HepG2 (cell line): ENCODE measurements around the gene CLDN4. TPM values are rescaled to one million over a fixed set of nuclear protein-coding genes. Genes with fewer than 3 reads are reported as not detected.

Source experiments
- ATAD3A ChIP-seq: sonication (generic); formaldehyde crosslinking; IDR thresholded peaks from 2 replicates; pipeline ENCODE4 v1.4.0; 2020; ENCODE audit warnings: missing genetic modification reagents
- BRCA1 ChIP-seq: sonication (generic); formaldehyde crosslinking; IDR thresholded peaks from 2 replicates; pipeline ENCODE4 v1.4.0; 2020; ENCODE audit warnings: missing genetic modification reagents
- ESRRA ChIP-seq: sonication (generic); formaldehyde crosslinking; IDR thresholded peaks from 2 replicates; pipeline ENCODE4 v1.5.1; 2020; ENCODE audit warnings: mild to moderate bottlenecking, low read depth, missing genetic modification reagents
- HMG20A ChIP-seq: IDR thresholded peaks from 2 replicates; pipeline ENCODE4 v1.6.1; 2016; ENCODE audit warnings: borderline replicate concordance
- JARID2 ChIP-seq: sonication (generic); formaldehyde crosslinking; IDR thresholded peaks from 2 replicates; pipeline ENCODE4 v1.8.1; 2023; ENCODE audit warnings: missing genetic modification reagents, inconsistent platforms; ENCODE audit not compliant: insufficient replicate concordance
- KDM2A ChIP-seq: sonication (generic); formaldehyde crosslinking; IDR thresholded peaks from 2 replicates; pipeline ENCODE4 v1.4.0; 2020; ENCODE audit warnings: low read depth, missing genetic modification reagents, borderline replicate concordance
- MIXL1 ChIP-seq: IDR thresholded peaks from 2 replicates; pipeline ENCODE4 v1.6.1; 2016
- NCOA1 ChIP-seq: sonication (generic); formaldehyde crosslinking; IDR thresholded peaks from 2 replicates; pipeline ENCODE4 v1.9.0; 2021; ENCODE audit warnings: missing genetic modification reagents
- NCOA2 ChIP-seq: sonication (generic); formaldehyde crosslinking; IDR thresholded peaks from 2 replicates; pipeline ENCODE4 v1.8.0; 2022; ENCODE audit warnings: inconsistent platforms
- NR2F2 ChIP-seq: IDR thresholded peaks from 2 replicates; pipeline ENCODE4 v1.6.1; 2012; ENCODE audit warnings: low read depth, inconsistent platforms, borderline replicate concordance
- POGZ ChIP-seq: sonication (generic); formaldehyde crosslinking; IDR thresholded peaks from 2 replicates; pipeline ENCODE4 v1.4.0; 2020; ENCODE audit warnings: mild to moderate bottlenecking, missing genetic modification reagents
- SMARCC2 ChIP-seq: fragments of 450-650 bp; IDR thresholded peaks from 2 replicates; pipeline ENCODE4 v1.6.1; 2017; ENCODE audit warnings: antibody characterized with exemption, mild to moderate bottlenecking
- SMC3 ChIP-seq: IDR thresholded peaks from 2 replicates; pipeline ENCODE4 v1.6.1; 2011; ENCODE audit warnings: low read length, improper control_type of control experiment
- SP140L ChIP-seq: sonication (generic); formaldehyde crosslinking; IDR thresholded peaks from 2 replicates; pipeline ENCODE4 v1.4.0; 2020; ENCODE audit warnings: missing genetic modification reagents, borderline replicate concordance
- SRF ChIP-seq: IDR thresholded peaks from 2 replicates; pipeline ENCODE4 v1.6.1; 2011; ENCODE audit warnings: mild to moderate bottlenecking, low read depth, low read length, moderate library complexity
- SRSF4 ChIP-seq: fragments of 200-400 bp; formaldehyde crosslinking; IDR thresholded peaks from one replicate; pipeline ENCODE4 v1.6.1; 2018; ENCODE audit warnings: mild to moderate bottlenecking, low read depth, low read length, moderate library complexity; ENCODE audit not compliant: poor library complexity, severe bottlenecking
- TCF7L2 ChIP-seq: IDR thresholded peaks from 2 replicates; pipeline ENCODE4 v1.6.1; 2011; ENCODE audit warnings: mild to moderate bottlenecking, low read depth, low read length, moderate library complexity
- ZFP36 ChIP-seq: fragments of 150-350 bp; IDR thresholded peaks from 2 replicates; pipeline ENCODE4 v1.6.1; 2018; ENCODE audit warnings: borderline replicate concordance, low read length, low read depth; ENCODE audit not compliant: partially characterized antibody
- ZFP37 ChIP-seq: sonication (generic); formaldehyde crosslinking; IDR thresholded peaks from 2 replicates; pipeline ENCODE4 v1.4.0; 2020; ENCODE audit warnings: missing genetic modification reagents, borderline replicate concordance
- ZFP41 ChIP-seq: sonication (generic); formaldehyde crosslinking; IDR thresholded peaks from 2 replicates; pipeline ENCODE4 v1.4.0; 2020; ENCODE audit warnings: mild to moderate bottlenecking, missing genetic modification reagents, borderline replicate concordance
- ZFY ChIP-seq: sonication (generic); formaldehyde crosslinking; IDR thresholded peaks from 2 replicates; pipeline ENCODE4 v1.4.0; 2020; ENCODE audit warnings: missing genetic modification reagents
- ZIK1 ChIP-seq: sonication (generic); formaldehyde crosslinking; IDR thresholded peaks from 2 replicates; pipeline ENCODE4 v1.5.0; 2020; ENCODE audit warnings: mild to moderate bottlenecking, low read depth, missing genetic modification reagents, borderline replicate concordance
- ZNF225 ChIP-seq: sonication (generic); formaldehyde crosslinking; IDR thresholded peaks from 2 replicates; pipeline ENCODE4 v1.4.0; 2020; ENCODE audit warnings: mild to moderate bottlenecking, missing genetic modification reagents
- ZNF331 ChIP-seq: sonication (generic); formaldehyde crosslinking; IDR thresholded peaks from 2 replicates; pipeline ENCODE4 v1.4.0; 2020; ENCODE audit warnings: missing genetic modification reagents
- ZNF451 ChIP-seq: sonication (generic); formaldehyde crosslinking; IDR thresholded peaks from 2 replicates; pipeline ENCODE4 v1.5.0; 2020; ENCODE audit warnings: mild to moderate bottlenecking, missing genetic modification reagents
- ZNF777 ChIP-seq: sonication (generic); formaldehyde crosslinking; IDR thresholded peaks from 2 replicates; pipeline ENCODE4 v1.4.0; 2020; ENCODE audit warnings: missing genetic modification reagents
- polyA plus RNA-seq, 8 experiments: library from polyadenylated mRNA; depleted of rRNA in 3 of 8; stranded (reverse) in 7 of 8; unstranded in 1 of 8; fragments of >200 nt; fragmentation: Illumina TruSeq in 4 of 8; extraction: Trizol in 4 of 8; gene quantifications; 2 replicates each; pipeline versions ENCODE4 v1.2.1 to v1.2.3, GENCODE V29; 2011 to 2016; ENCODE audit warnings: low read depth in 4 of 8, missing spikeins in 1 of 8, mixed read lengths in 1 of 8; ENCODE audit not compliant: insufficient read depth in 1 of 8
- total RNA-seq, 5 experiments: library from RNA; depleted of rRNA; stranded (reverse); fragments of >200 nt; fragmentation: Illumina TruSeq; extraction: Trizol; gene quantifications; 2 replicates each; pipeline ENCODE4 v1.2.3, GENCODE V29; 2016; ENCODE audit warnings: low read depth in 1 of 5
- TF ChIP-seq, protein P1 (sequence below): sonication (generic); formaldehyde crosslinking; IDR thresholded peaks from 2 replicates; pipeline ENCODE4 v1.4.0; 2020; ENCODE audit warnings: missing genetic modification reagents, borderline replicate concordance
- TF ChIP-seq, protein P2 (sequence below): sonication (generic); formaldehyde crosslinking; IDR thresholded peaks from 2 replicates; pipeline ENCODE4 v1.5.0; 2020; ENCODE audit warnings: missing genetic modification reagents

Gene CLDN4
- total and polyA plus RNA-seq, 2 of the 13 experiments (the other 11 are each of a cell fraction or from before 2014, with no cell fraction given): 28.2 to 35.7 TPM

DNA sequence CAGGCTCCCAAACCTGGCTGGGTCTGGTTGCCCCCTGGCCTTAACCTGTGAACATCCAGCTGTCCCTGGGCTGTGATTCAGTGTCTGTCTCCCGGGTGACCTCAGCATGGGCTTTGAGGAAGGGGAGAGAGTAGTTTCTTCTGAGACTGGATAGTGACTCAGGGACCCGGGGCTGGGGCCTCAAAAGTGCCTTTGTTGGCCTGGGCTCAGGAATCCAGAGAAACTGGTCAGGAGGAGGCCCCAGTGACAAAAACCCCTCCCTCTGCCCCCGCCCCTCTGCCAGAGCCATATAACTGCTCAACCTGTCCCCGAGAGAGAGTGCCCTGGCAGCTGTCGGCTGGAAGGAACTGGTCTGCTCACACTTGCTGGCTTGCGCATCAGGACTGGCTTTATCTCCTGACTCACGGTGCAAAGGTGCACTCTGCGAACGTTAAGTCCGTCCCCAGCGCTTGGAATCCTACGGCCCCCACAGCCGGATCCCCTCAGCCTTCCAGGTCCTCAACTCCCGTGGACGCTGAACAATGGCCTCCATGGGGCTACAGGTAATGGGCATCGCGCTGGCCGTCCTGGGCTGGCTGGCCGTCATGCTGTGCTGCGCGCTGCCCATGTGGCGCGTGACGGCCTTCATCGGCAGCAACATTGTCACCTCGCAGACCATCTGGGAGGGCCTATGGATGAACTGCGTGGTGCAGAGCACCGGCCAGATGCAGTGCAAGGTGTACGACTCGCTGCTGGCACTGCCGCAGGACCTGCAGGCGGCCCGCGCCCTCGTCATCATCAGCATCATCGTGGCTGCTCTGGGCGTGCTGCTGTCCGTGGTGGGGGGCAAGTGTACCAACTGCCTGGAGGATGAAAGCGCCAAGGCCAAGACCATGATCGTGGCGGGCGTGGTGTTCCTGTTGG is at the start of gene CLDN4 (continued):
- TF ChIP-seq, protein P1, sequence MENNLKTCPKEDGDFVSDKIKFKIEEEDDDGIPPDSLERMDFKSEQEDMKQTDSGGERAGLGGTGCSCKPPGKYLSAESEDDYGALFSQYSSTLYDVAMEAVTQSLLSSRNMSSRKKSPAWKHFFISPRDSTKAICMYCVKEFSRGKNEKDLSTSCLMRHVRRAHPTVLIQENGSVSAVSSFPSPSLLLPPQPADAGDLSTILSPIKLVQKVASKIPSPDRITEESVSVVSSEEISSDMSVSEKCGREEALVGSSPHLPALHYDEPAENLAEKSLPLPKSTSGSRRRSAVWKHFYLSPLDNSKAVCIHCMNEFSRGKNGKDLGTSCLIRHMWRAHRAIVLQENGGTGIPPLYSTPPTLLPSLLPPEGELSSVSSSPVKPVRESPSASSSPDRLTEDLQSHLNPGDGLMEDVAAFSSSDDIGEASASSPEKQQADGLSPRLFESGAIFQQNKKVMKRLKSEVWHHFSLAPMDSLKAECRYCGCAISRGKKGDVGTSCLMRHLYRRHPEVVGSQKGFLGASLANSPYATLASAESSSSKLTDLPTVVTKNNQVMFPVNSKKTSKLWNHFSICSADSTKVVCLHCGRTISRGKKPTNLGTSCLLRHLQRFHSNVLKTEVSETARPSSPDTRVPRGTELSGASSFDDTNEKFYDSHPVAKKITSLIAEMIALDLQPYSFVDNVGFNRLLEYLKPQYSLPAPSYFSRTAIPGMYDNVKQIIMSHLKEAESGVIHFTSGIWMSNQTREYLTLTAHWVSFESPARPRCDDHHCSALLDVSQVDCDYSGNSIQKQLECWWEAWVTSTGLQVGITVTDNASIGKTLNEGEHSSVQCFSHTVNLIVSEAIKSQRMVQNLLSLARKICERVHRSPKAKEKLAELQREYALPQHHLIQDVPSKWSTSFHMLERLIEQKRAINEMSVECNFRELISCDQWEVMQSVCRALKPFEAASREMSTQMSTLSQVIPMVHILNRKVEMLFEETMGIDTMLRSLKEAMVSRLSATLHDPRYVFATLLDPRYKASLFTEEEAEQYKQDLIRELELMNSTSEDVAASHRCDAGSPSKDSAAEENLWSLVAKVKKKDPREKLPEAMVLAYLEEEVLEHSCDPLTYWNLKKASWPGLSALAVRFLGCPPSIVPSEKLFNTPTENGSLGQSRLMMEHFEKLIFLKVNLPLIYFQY (CRISPR knock-in tag): no peak
- 0 out of 2 replicates have a peak, but pooled peaks have one; percentile 37 for TF ChIP-seq POGZ (CRISPR knock-in tag)
- no peak for TF ChIP-seq MIXL1 (CRISPR knock-in tag)
- no peak for TF ChIP-seq SMC3
- peak; percentile 18; the same call in 1 of the 2 replicates for TF ChIP-seq ZNF331 (CRISPR knock-in tag)
- TF ChIP-seq ZIK1 (CRISPR knock-in tag): no peak
- no peak for TF ChIP-seq ZFP41 (CRISPR knock-in tag)
- TF ChIP-seq ZFP37: no peak
- no peak for TF ChIP-seq TCF7L2
- peak; percentile 28; the same call in 1 of the 2 replicates for TF ChIP-seq NCOA2 (CRISPR knock-in tag)
- no peak for TF ChIP-seq JARID2 (CRISPR knock-in tag)
- TF ChIP-seq ESRRA (CRISPR knock-in tag): no peak
- no peak for TF ChIP-seq HMG20A (CRISPR knock-in tag)
- TF ChIP-seq ZFY: no peak; the same call in none of the 2 replicates
- no peak for TF ChIP-seq ZFP36
- TF ChIP-seq ZNF225 (CRISPR knock-in tag): peak; percentile 66
- no peak for TF ChIP-seq ATAD3A (CRISPR knock-in tag)
- TF ChIP-seq NR2F2: no peak
- no peak for TF ChIP-seq SRF
- TF ChIP-seq SMARCC2: no peak
- no peak for TF ChIP-seq ZNF777 (CRISPR knock-in tag)
- TF ChIP-seq ZNF451: no peak
- no peak for TF ChIP-seq SRSF4
- TF ChIP-seq NCOA1: no peak
- no peak for TF ChIP-seq SP140L (CRISPR knock-in tag)
- TF ChIP-seq, protein P2, sequence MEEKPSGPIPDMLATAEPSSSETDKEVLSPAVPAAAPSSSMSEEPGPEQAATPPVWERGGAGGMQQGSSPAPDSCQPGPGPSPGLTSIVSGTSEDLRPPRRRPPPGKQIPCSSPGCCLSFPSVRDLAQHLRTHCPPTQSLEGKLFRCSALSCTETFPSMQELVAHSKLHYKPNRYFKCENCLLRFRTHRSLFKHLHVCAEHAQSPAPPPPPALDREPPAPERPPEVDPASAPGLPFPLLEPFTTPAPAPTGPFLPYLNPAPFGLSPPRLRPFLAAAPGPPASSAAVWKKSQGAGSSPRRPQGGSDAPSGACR (CRISPR knock-in tag): no peak
- no peak for TF ChIP-seq BRCA1 (CRISPR knock-in tag)
- peak; percentile 48 for TF ChIP-seq KDM2A (CRISPR knock-in tag)
